WERI-Rb-1 (cell line): ENCODE measurements around the gene NOCT.
A peak's percentile ranks its signal among the peaks of the same experiment; 100 is the strongest.
"Not testable (repeated sequence)": the region's sequence is repeated elsewhere in the genome, so short reads cannot be mapped to it uniquely, and the experiment has no call there.

Experiments
- DNase-seq: peaks from one replicate; pipeline ENCODE4 v3.0.0-alpha.2; 2020
- H3K27ac ChIP-seq: fragments of 250-450 bp; sonication (Bioruptor Pico); 2 replicates; pipeline ENCODE4 v1.5.1; 2020; ENCODE audit warnings: mild to moderate bottlenecking, moderate library complexity
- H3K27me3 ChIP-seq: fragments of 250-450 bp; sonication (Bioruptor Pico); 2 replicates; pipeline ENCODE4 v1.5.1; 2021; ENCODE audit warnings: mild to moderate bottlenecking, low read depth, moderate library complexity; ENCODE audit not compliant: insufficient read depth, severe bottlenecking
- H3K36me3 ChIP-seq: fragments of 250-450 bp; sonication (Bioruptor Pico); 2 replicates; pipeline ENCODE4 v1.5.1; 2020; ENCODE audit warnings: mild to moderate bottlenecking, moderate library complexity
- H3K4me3 ChIP-seq: 2 replicates; pipeline ENCODE4 v1.5.1; 2011; ENCODE audit warnings: low read depth, mild to moderate bottlenecking, control low read depth, low read length
- H3K9me3 ChIP-seq: fragments of 250-450 bp; sonication (Bioruptor Pico); 2 replicates; pipeline ENCODE4 v1.5.1; 2021; ENCODE audit warnings: mild to moderate bottlenecking, moderate library complexity; ENCODE audit not compliant: severe bottlenecking
- CTCF ChIP-seq: IDR thresholded peaks from 2 replicates; pipeline ENCODE4 v1.5.1; 2011; ENCODE audit warnings: low read depth, mild to moderate bottlenecking, control low read depth, inconsistent platforms, low read length

NOCT gene

GRCh38 chr4:139005774-139006173, 9.8 kb upstream of the NOCT start:
- Histone ChIP-seq H3K9me3 (no peaks in the 10 kb centered on the region), H3K4me3 (no peak overlapping the region), H3K27me3 (no peaks in the 10 kb centered on the region), H3K36me3 (no peaks in the 10 kb centered on the region), H3K27ac (no peak overlapping the region)
- no peak for DNase-seq
- no peak for TF ChIP-seq CTCF

GRCh38 chr4:139007640-139008039, 7.9 kb upstream of the NOCT start:
- Histone ChIP-seq H3K9me3 (no peaks in the 10 kb centered on the region), H3K27me3 (no peaks in the 10 kb centered on the region), H3K27ac (no peak overlapping the region), H3K4me3 (no peak overlapping the region), H3K36me3 (no peaks in the 10 kb centered on the region)
- DNase-seq, result no peak
- no peak for TF ChIP-seq CTCF

- not testable (repeated sequence) for DNase-seq, H3K36me3 ChIP-seq, H3K27ac ChIP-seq, H3K27me3 ChIP-seq, H3K4me3 ChIP-seq, H3K9me3 ChIP-seq
These were observed 7.3 kb upstream of the NOCT start for GRCh38 chr4:139008278-139008677.

- Histone ChIP-seq H3K27me3 (no peaks in the 10 kb centered on the region), H3K36me3 (no peaks in the 10 kb centered on the region), H3K9me3 (no peaks in the 10 kb centered on the region), H3K27ac (no peak overlapping the region), H3K4me3 (no peak overlapping the region)
- no peak for DNase-seq
- TF ChIP-seq CTCF, result no peak
These were observed 5.9 kb upstream of the NOCT start for GRCh38 chr4:139009702-139010101.

GRCh38 chr4:139011225-139011950, 4.2 kb upstream of the NOCT start:
- Histone ChIP-seq H3K27ac (no peak overlapping the region), H3K27me3 (no peaks in the 10 kb centered on the region), H3K36me3 (peaks cover 3% of the 10 kb centered on the region; the same call in 1 of the 2 replicates), H3K4me3 (no peak overlapping the region), H3K9me3 (no peaks in the 10 kb centered on the region)
- DNase-seq, result no peak
- TF ChIP-seq CTCF, result no peak

- TF ChIP-seq CTCF, result no peak
- H3K4me3 ChIP-seq, result peak overlapping the region; percentile 96
- H3K27me3 ChIP-seq, result no peaks in the 10 kb centered on the region
- peak overlapping the region; percentile 99 for H3K27ac ChIP-seq
- H3K9me3 ChIP-seq, result no peaks in the 10 kb centered on the region
- peaks cover 24% of the 10 kb centered on the region for H3K36me3 ChIP-seq
- DNase-seq, result peak; percentile 68
These were observed 961 bp upstream of the NOCT start for GRCh38 chr4:139014371-139015268.
